Stimulated activated CD4-positive, alpha-beta T cell treated with anti-CD3 and anti-CD28 coated beads, Interleukin-12 subunit alpha, Interleukin-12 subunit beta, amount 100 ng/mL, for 4 hours (primary cell): Measurements from ENCODE around the gene FBLN7.
"Not testable (repeated sequence)": the region's sequence is repeated elsewhere in the genome, so short reads cannot be mapped to it uniquely, and the experiment has no call there.

Experiments used
- DNase-seq: peaks from one replicate; pipeline ENCODE4 v3.0.0-alpha.2; 2020

Gene FBLN7

DNA sequence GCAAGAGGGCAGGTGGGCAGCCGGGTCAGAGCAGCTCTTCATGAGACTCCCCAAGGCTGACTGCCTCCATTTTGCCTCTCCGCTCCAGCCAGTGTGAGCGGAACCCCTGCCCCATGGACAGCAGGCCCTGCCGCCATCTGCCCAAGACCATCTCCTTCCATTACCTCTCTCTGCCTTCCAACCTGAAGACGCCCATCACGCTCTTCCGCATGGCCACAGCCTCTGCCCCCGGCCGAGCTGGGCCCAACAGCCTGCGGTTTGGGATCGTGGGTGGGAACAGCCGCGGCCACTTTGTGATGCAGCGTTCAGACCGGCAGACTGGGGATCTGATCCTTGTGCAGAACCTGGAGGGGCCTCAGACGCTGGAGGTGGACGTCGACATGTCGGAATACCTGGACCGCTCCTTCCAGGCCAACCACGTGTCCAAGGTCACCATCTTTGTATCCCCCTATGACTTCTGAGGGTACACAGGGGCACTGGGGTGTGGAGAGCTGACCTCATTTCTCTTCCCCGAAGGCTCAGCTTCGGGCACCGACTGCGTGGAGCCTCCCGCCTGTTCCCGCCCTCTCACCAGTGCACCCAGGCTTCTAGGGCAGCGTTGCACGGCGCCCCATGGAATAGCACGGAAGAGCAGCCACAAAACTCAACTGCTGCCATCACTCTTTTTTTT is 49.0 kb downstream of the FBLN7 start:
- DNase-seq = no peak

DNA sequence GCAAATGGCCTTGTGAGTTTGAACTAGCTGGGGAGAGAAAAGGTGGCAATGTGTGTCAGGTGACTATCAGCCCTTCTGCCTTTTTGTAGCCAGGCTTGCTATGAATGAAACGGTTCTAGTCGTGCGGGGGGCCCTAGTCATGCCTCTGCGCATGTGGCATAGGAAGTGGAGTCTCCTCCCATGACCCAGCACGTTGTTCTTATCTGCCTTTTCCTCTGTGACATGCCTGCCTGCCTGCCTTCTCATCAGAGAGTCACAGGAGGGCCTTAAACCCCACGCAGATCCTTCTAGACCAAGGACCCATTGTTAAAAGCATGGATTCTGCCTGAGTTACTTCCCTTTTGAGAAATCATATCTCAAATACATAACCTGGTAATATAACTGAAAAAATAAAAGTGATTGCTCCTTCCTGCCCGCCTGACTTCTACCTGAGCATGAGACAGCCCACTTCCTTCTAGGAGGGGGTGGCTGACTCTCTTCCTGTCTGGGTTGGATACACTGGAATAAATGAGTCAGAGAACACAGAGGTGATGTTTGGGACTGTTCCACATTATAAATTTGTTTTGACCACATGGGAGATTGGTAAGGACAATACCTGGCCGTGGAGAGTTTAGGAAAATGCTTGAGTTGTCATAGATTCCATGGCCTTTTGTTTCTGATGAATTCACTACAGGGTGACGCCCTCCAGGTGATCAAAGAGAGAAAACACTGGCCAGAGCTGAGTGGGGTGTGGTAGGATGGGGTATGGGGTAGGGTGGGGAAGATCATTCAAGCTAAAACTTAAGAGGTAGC is 49.8 kb downstream of the FBLN7 start:
- peak; percentile 68 for DNase-seq

DNA sequence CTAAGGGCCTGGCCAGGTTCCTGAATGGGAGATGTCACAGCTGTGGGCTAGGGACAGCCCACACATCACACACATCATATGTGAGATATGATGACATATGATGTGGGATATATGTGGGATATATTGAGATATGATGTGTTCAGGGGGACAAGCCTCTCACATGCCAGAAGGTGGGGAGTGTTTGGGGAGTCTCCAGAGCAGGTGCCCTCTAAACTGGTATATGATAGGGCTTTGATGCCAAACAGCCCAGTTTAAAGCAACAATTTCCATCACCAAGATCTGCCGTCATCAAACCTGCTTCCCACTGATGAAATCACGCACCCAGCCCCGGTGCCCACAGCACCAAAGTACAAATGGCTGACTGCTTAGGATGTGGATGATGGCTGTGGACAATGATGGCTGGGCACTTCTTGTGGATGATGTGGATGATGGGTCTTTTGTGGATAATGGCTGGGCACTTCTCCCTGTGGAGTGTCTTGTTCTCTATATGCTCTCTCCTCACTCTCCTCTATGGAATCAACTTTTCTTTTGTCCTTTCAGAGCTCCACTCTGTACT is 50.9 kb downstream of the FBLN7 start:
- DNase-seq = no peak

DNA sequence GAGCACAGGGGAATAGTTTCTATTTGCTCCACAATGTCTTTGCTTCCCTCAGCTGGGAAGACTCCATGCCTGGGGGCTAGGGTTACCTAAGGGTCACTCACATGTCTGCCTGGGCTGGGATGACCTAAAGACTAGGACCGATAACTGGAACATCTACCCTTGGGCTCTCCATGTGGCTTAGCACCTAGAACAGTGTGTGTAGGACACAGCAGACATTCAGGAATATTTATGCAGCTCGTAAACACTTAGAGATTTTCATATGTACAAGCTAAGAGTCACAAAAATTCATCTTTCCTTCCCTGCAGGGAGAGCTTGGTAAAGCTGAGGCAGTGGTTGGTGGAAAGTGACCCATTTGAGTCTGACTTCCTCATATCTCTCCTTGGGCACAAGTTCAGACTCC is 55.8 kb downstream of the FBLN7 start:
- no peak for DNase-seq

DNA sequence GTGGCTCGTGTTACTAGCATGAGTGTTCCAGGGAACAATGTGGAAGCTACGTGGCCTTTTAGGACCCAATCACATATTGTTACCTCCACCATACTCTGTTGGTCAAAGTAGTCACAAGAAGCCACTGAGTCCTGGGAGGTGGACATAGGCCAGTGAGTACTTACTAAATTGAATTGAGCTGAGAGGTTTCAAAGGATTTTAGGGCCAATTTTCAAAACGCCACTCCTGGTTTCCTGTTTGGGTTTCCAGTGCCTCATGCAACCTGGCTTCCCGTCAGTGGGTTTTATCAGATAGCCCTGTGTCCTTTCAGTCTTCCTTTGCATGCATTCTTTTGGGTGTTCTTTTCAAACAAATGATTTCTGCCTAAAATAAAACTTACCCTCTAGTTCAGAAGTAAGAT is 56.3 kb downstream of the FBLN7 start:
- DNase-seq = no peak

DNA sequence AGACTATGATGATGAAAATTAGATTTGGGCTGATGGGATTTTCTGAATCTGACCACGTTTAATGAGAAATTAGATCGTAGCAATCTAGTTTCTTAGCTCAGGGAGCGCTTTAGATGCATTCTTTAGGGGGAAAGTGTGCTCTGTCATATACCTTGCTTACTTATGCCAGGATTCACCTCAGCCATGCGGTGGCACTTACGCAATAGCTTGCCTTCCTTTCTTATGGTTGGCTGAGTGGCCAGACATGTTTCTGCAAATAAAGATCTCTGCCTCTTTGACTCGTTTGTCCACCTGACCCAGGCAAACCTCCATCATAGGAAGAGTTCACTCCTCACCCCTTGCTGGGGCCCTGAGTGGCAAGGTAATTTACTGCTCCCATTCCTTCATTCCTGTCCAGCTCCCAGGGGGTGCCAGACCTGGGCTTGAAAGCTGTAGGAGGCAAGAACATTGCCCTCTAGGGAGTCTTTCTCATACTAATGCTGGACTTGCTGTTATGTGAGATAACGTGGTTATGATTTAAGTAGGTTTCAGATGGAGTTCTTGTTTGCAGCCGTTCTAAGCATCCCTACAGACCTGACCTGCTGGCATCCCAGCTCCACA is 57.1 kb downstream of the FBLN7 start:
- no peak for DNase-seq

DNA sequence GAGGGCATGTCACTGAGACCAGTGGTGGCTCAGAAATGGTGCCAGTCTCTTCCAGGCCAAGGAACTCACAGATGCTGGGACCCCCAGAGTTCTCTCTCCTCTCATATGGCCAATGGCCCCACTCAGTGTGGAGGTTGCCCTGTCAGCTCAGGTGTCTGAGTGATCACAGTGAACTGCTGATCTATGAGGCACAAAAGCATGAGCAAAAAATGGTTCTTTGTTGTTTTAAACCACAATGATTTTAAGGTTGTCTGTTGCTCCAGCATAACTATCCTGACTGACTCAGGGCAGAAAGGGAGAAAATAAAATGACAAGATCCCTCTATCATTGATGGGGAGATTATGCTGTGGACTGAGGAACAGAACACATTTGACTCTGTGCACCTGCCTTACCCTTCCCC is 57.8 kb downstream of the FBLN7 start:
- DNase-seq = no peak

DNA sequence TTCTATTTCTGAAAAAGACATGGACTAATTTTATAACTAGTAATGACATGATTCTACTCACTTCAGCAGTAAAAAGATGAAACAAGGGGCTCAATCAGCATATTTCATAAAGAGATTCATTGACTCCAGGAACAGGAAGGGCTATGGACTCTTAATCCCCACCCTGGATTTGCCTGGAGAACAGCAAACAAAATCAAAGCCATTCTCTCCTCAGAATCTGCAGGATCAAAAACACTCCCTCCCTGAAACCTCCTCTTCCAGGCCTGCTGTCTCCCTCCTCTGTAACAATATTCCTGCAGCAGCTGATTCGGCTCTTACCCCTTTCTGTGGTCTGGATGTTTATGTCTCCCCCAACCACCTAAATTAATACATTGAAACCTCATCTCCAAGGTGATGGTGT is 59.7 kb downstream of the FBLN7 start:
- DNase-seq = no peak

DNA sequence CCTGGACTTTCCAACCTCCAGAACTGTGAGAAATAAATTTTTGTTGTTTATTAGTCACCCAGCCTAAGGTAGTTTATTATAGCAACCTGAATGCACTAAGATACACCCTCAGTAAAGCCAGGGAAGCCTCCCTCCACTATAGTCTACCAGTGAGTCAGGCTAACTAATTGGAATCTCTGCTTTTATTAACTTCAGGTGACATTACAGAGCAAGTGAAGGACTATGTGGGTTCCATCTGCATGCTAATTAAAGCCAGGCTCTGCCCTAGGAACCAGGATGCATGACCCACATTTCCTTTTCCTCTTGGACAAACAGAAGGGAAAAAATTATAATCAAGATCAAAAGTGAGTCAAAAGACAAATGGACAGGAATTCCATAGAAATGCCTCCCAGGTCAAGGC is 60.6 kb downstream of the FBLN7 start:
- DNase-seq = no peak

DNA sequence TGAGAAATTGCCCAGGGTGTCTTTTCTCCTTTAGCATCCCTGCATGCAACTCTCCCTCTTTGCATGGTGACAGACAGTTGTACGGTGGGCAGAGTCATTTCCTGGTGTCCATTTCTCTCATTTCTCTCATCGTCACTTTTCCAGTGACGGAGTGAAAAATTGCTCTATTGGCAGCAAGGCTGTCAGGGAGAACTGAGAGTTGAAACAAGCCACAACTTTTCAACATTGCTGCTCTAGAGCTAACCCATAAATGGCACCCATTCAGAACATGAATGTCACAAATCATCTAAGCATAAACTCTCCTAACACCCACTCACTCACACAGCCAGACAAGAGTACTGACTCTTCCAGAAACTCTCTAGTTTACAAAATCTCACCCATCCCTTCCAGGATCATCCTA is 61.0 kb downstream of the FBLN7 start:
- no peak for DNase-seq

DNA sequence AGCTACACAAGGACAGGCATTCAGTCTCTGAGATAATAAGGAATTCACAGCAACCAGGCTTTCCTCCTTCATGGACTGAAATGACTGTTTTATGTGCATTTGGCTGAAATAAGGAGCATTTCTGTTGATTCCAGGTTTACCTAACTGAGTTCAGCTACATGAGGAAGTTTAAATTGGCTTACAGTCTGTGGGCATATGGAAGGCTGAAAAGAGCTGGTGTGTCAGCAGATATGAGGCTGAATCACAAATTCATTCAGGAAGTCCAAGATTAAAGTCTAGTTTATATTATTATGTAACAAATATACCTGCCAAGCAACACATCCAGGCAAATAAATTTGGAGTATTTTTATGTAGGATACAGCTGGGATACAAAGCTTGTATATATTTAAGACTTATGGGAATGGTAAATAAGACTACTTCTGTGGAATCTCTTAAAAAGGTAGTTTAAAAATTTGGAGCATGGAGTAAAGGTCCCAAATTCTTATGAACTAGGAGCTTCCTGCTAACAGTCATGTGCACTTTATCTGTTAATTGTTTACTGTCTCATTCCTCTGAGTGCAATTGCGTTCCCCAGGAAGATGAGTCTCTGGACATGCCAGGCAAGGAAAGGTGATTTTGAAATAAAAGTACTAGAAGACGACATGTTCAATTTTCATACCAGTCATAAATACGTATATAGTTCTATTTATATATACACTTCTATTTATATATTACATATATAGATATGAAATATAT is 63.7 kb downstream of the FBLN7 start:
- DNase-seq = no peak

DNA sequence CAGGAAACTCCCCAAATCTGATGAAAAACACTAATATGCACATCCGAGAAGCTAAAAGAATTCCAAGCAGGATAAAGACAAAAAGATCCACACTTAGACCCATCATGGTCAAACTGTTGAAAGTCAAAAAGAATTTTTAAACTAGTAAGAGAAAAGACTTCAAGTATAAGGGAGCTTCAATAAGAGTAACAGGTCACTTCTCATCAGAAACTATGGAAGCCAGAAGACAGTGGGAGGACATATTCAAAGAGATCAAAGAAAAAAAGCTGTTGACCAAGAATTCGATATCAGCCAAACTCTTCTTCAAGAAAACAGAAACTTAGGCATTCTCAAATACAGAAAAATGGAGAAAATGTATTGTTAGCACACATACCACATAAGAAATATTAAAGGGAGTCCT is 66.2 kb downstream of the FBLN7 start:
- DNase-seq = no peak

DNA sequence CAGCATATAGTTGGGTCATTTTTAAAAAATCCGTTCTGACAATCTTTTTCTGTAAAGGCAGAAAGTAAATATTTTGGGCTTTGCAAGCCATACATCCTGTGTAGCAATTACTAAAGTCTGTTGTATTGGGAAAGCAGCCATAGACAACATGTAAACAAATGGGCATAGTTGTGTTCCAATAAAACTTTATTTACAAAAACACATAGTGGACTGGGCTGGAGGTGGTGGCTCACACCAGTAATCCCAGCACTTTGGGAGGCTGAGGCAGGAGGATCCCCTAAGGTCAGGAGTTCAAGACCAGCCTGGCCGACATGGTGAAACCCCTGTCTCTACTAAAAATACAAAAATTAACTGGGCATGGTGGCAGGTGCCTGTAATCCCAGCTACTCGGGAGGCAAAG is 69.7 kb downstream of the FBLN7 start:
- DNase-seq = not testable (repeated sequence)

DNA sequence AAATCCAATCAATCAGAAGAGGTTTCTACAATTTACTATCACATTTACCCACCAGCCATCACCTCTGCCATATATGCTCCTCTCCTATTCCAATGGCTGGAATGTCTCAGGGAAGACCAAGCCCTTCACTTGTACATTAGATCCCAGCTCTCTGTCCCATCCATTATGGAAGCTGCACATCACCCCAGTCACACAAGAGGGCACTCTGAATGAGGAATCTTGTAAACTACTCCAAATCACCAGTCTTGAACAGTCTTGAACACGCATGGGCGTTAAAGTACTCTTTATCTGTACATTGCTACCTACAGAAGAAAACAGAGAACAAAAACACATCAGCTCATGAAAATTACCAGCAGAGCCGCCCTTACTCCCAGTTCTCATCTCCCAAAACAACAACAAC is 78.0 kb downstream of the FBLN7 start:
- DNase-seq = no peak

DNA sequence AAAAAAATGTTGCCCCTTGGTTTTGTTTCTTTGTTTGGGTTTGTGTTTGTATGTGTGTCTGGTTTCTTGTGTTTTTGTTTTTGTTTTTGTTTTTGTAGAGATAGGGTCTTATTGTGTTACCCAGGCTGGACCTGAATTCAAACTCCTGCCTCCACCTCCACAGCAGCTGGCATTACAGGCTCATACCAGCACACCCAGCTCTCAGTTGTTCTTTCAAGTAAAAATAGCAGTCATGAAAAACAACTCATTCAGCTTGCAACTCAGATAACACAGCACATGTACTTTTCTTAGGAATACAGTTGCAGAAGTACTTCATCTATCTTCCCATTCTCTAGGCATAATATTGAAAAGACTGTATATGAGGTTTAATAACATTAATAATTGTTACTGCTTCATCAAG is 79.7 kb downstream of the FBLN7 start:
- no peak for DNase-seq

DNA sequence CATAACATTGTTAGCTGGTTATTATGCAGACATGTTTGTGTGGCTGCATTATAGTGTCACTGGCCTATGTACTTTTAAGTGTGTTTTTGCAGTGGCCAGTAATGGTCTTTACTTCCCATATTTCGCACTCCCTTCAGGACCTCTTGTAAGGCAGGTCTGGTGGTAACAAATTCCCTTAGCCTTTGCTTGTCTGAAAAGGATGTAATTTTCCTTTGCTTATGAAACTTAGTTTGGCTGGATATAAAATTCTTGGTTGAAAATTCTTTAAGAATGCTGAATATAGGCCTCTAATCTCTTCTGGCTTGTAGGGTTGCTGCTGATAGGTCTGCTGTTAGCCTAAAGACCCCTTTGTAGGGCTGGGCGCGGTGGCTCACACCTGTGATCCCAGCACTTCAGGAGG is 82.0 kb downstream of the FBLN7 start:
- no peak for DNase-seq

DNA sequence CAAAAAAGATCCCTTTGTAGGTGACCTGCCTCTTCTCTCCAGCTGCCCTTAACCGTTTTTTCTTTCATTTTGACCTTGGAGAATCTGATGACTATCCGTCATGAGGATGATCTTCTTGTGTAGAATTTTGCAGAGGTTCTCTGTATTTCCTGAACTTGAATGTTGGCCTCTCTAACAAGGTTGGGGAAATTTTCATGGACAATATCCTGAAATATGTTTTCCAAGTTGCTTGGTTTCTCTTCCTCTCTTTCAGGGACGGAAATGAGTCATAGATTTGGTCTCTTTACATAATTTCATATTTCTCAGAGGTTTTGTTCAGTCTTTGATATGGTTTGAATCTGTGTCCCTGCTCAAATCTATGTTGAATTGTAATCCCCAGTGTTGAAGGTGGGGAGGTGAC is 82.6 kb downstream of the FBLN7 start:
- no peak for DNase-seq

DNA sequence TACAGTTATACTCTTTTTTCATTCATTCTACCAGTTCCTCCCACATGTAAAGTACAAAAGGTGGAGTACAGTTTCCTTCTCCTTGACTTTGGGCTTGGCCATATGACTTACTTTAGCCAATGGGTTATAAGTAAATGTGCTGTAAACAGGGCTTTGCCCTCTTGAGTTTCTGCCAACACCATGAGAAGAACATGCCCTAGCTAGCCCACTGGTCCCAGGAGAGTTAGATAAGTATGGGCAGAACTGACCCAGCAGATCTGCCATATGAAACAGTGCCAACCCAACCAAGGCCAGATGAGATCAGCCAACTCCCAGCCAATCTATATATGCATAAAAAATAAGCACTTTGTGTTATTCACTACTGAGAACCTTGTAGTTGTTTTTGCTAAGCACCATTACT is 91.2 kb downstream of the FBLN7 start:
- no peak for DNase-seq

DNA sequence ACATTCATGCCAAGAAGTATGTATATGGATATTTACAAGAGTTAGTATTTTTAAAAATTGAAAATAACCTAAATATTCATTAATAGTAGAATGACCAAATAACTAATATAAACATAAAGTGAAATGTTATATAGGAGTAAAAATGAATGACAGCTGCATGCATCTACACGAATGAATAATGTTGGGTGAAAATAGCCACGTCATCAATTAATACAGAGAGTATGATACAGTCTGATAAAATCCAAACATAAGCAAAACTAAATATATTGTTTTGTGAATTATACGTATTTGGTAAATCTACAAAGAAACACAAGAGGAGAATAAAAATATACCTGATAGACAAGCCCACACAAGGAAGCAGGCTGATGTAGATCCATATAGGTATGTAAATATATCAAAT is 92.2 kb downstream of the FBLN7 start:
- DNase-seq = no peak
